ENCODE data around the gene CAPN1.
"Not testable (repeated sequence)": the region's sequence is repeated elsewhere in the genome, so short reads cannot be mapped to it uniquely, and the experiment has no call there.

The CAPN1 gene

GRCh38 chr11:65221026-65221425 is 39.3 kb downstream of the CAPN1 start:
- DNase-seq, result no peak

- DNase-seq, result no peak
These were observed 41.3 kb downstream of the CAPN1 start for GRCh38 chr11:65223011-65223410.

GRCh38 chr11:65224930-65225278 is 43.2 kb downstream of the CAPN1 start:
- no peak for DNase-seq

GRCh38 chr11:65225279-65226102 is 43.8 kb downstream of the CAPN1 start:
- DNase-seq, result peak; percentile 54 to 64

GRCh38 chr11:65226103-65226442 is 44.3 kb downstream of the CAPN1 start:
- DNase-seq, result no peak

GRCh38 chr11:65227879-65228278 is 46.2 kb downstream of the CAPN1 start:
- no peak for DNase-seq

- no peak for DNase-seq
These were observed 54.7 kb downstream of the CAPN1 start for GRCh38 chr11:65236194-65237059.

- not testable (repeated sequence) for DNase-seq
These were observed 56.6 kb downstream of the CAPN1 start for GRCh38 chr11:65238302-65238701.

GRCh38 chr11:65241134-65241533 is 59.4 kb downstream of the CAPN1 start:
- no peak for DNase-seq

- DNase-seq, result no peak
These were observed 60.0 kb downstream of the CAPN1 start for GRCh38 chr11:65241692-65242091.

- no peak for DNase-seq
These were observed 60.7 kb downstream of the CAPN1 start for GRCh38 chr11:65242389-65242788.

GRCh38 chr11:65243797-65244196 is 62.1 kb downstream of the CAPN1 start:
- DNase-seq, result no peak

GRCh38 chr11:65245046-65245445 is 63.3 kb downstream of the CAPN1 start:
- DNase-seq, result not testable (repeated sequence)

- DNase-seq, result no peak
These were observed 64.8 kb downstream of the CAPN1 start for GRCh38 chr11:65246506-65246905.

- DNase-seq, result not testable (repeated sequence)
These were observed 66.5 kb downstream of the CAPN1 start for GRCh38 chr11:65248184-65248710.

GRCh38 chr11:65251476-65251875 is 69.7 kb downstream of the CAPN1 start:
- no peak for DNase-seq

- DNase-seq, result no peak
These were observed 73.0 kb downstream of the CAPN1 start for GRCh38 chr11:65254724-65255123.

GRCh38 chr11:65258988-65259387 is 77.3 kb downstream of the CAPN1 start:
- no peak for DNase-seq

GRCh38 chr11:65260302-65260701 is 78.6 kb downstream of the CAPN1 start:
- DNase-seq, result no peak

- DNase-seq, result no peak
These were observed 79.2 kb downstream of the CAPN1 start for GRCh38 chr11:65260756-65261590.

All from CD4-positive, alpha-beta T cell treated with Interferon alpha-2 for 1 hour (primary cell).